Urothelium cell line (cell line): ENCODE data around the gene TAP2.
"Not testable (repeated sequence)": the region's sequence is repeated elsewhere in the genome, so short reads cannot be mapped to it uniquely, and the experiment has no call there.

Experiments
- DNase-seq: peaks from one replicate; pipeline ENCODE4 v3.0.0; 2011; ENCODE audit warnings: low spot score, mixed read lengths
- FAIRE-seq: peaks from 2 replicates; lab custom pipeline; 2011; peaks lifted over from hg19 to GRCh38; lab: Jason Lieb, UNC

TAP2 gene

GRCh38 chr6:32836873-32837272 is 1.7 kb downstream of the TAP2 start:
- FAIRE-seq (no peak), DNase-seq (no peak)

DNA sequence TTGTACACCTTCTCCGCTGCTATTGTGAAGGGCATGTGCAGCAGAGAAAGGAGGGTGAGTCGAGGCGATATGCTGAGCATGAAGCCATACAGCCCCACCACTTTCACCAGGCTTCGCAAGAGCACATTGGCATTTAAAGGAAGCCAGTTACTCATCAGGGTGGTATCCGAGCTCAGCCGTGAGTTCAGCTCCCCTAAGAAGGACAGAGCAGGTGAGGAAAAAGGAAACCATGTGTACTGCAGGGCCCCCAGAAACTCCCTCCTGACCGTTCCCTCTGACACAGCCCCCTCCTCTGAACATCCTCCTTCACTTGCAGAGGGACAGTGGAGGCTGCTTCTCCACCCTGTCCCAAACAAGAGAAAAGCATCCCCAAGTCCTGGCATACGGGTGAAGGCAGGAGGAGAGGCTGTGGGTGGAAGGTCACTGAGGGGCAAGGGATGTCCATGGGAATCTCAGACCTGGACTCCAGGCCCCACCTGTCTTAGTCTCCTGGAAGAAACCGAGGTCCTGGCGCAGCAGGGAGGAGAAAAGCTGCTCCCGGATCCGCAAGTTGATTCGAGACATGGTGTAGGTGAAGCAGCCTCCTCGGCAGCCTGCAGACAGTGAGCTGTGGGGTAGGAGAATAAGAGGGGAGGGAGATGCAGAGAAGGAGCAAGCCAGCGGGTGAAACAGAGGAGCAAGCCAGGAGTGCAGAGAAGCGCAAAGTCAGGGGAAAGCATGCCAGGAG is 3.2 kb downstream of the TAP2 start:
- FAIRE-seq (no peak), DNase-seq (no peak)

- no peak for DNase-seq
- FAIRE-seq: no peak
Measured at GRCh38 chr6:32833664-32834063, 4.9 kb downstream of the TAP2 start.

- no peak for FAIRE-seq
- no peak for DNase-seq
Measured at GRCh38 chr6:32832535-32832934, 6.0 kb downstream of the TAP2 start.

DNA sequence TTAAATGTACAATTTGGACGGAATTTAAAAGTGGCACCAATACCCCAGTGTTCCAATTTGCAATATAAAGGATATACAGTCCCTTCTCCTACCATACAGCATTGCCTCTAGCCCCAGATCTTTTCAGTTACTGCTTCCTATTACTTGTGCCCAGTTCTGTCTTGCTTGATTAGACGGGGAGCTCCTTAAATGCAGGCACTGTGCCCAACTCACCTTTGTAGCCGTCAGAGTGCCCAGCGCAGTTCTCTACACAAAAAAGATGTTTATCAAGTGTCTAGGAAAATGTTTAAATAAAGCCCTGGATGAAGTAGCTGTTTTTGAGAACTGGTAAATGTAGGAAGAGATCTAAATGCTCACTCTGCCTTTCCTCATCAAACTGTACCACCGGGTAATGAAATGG is 7.6 kb downstream of the TAP2 start:
- no peak for FAIRE-seq
- DNase-seq: no peak

- FAIRE-seq: no peak
- no peak for DNase-seq
Measured at GRCh38 chr6:32830017-32830416, 8.5 kb downstream of the TAP2 start.

DNA sequence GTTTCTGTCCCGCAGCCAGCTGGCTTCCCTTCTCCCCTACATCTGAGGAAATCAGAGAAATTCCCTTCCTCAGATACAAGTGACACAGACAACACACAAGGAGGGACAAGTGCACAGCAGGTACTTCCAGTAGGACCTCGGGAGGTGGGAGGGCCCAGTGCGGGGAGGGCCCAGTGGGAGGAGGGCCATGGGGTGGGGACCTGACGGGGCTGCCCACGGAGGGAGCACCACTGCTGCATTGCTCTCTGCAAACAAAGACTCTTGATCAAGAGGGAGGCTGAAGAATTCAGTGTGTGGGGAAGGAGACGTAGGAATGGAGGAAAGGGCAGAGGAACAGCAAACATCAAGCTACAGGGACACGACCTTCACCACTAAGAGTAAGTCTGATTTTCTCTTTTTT is 9.0 kb downstream of the TAP2 start:
- DNase-seq (no peak), FAIRE-seq (no peak)

DNA sequence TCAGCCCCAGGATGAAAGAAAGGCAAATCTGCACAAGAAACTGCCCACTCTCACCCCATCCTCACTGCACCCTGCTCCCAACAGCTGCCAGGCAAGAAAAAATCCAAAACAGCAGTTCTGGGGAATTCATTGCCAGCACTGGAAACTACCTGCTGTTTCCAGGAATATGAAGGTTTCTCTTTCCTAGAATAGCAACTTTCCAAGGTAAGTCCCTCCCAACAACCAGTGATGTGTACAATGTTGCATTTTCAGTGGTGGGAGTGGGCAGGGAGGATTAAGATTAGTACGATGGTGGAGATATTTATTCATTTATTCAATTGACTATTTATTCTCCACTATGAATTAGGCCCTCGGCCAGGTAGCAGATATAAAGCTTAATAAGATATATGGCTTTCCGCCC is 11.5 kb downstream of the TAP2 start:
- FAIRE-seq: no peak

DNA sequence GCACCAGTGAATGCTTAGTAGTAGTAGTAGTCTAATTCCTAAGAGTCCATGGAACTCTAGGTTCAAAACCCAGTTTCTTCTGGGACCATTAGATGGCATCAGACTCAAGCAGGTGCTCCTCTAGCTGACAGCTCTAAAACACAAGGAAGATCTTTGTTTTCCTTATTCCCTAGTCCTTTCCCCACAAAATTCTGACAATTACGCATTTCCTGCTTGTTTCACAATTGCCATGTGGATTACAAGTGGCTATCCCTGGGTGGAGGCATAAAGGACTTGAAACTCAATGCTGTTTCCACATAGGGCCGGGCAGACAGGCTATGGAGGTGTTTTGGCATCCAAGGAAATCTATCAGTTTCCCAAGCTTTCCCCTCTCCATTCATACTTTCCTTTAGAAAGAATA is 12.6 kb downstream of the TAP2 start:
- DNase-seq (no peak), FAIRE-seq (no peak)

More for the DNA sequence above, 11.5 kb downstream of the TAP2 start:
- DNase-seq: no peak

DNA sequence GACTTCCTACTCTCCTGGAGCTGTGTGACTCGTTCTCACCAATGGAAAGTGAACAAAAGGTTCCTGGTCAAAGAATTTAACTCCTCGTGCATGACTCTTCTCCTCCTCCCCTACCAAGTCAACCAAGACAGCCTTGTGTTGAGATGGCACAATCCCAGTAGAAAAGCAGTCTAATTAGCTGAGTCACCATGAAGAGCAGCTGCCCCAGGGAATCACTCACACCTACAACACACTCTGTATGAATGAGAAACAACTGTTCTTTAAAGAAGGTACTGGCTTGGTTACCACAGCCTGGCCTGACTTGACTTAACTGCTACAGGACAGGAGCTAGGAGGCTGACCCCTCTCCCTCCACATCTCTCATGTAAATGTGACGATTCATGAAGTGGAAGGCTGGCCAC is 18.8 kb downstream of the TAP2 start:
- no peak for DNase-seq
- FAIRE-seq: no peak

GRCh38 chr6:32818867-32819266 is 19.7 kb downstream of the TAP2 start:
- FAIRE-seq: no peak
- DNase-seq: no peak

DNA sequence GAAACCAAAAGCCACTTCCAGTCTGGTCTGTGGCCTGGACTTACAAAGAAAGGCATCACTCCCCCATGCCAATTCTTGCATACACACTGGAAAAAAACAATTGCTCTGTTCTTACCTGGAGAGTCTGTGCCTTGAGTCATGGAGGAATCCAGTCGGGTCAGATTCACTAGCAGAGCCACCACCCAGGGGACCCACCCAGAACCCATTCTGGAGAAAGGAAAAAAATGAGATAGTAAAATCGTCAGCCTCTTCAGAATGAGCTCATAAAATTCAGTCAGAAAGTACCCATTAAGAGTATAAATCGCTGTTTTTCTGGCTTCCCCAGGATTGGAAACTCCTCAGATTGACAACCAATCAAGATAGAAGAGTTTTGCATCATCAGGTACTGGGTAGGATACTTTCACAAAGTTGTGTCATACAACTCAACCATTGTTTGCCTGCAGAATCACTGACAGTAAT is 21.8 kb downstream of the TAP2 start, which contains the start of gene HLA-DOB:
Gene HLA-DOB (minus strand): TSS at position 257 of the 459 bp plus-strand sequence. CDS start 51 bp downstream, at position 206.
- no peak for FAIRE-seq
- DNase-seq: peak; percentile 35

GRCh38 chr6:32815996-32816395 is 22.5 kb downstream of the TAP2 start:
- FAIRE-seq (no peak), DNase-seq (no peak)

DNA sequence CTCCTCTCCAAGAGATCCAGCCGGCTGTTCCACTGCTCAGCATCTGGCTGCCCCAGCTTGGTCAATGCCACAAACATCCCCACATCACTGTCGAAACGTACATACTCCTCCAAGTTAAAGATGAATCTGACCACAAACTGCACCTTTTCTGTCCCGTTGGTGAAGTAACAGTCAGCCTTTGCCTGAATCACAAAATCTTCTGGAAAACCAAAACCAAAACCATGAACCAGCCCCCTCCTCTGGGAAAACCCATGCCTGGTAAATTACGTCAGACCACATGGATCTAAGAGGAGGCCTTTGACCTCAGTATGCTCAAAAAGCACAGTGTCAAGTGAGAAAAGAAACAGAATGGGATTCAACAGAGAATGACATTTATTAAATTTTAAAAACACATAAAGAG is 23.4 kb downstream of the TAP2 start:
- no peak for DNase-seq
- FAIRE-seq: no peak

DNA sequence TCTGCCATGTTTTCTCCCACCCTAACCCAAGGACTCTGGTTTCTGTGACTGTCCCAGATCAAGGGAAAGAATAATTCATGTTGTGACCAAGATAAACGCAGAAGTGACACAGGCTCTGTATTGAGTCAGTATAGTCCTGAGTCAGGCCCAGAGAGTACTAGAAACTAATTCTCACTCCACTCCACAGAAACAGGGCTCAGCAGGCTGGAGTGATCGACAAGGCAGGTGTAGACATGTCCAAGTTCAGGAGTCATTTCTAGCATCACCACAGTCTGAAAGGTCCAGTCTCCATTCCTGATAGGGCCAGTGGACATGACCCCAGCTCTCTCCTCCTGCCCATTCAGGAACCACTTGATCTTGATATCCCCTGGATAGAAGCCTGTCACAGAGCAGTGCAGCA is 24.4 kb downstream of the TAP2 start:
- FAIRE-seq (no peak), DNase-seq (no peak)

DNA sequence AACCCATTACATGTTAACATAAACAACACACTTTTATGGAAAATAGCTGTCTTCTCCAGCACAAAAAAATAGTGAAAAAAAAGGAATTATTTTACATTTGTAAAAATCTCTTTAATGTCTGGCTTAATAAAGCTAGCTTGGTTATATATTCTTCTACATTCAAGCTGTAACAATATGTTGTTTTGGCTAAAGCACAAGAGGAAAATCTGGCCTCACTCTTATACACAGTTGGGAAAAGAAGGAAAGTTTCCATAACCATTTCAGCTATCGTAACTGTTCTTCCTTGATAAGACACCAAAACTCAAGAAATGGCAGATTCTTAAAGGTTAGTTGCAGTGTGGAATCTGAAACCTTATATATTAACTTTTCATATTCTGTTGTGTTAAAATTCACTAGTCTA is 29.4 kb downstream of the TAP2 start:
- no peak for DNase-seq
- FAIRE-seq: no peak

DNA sequence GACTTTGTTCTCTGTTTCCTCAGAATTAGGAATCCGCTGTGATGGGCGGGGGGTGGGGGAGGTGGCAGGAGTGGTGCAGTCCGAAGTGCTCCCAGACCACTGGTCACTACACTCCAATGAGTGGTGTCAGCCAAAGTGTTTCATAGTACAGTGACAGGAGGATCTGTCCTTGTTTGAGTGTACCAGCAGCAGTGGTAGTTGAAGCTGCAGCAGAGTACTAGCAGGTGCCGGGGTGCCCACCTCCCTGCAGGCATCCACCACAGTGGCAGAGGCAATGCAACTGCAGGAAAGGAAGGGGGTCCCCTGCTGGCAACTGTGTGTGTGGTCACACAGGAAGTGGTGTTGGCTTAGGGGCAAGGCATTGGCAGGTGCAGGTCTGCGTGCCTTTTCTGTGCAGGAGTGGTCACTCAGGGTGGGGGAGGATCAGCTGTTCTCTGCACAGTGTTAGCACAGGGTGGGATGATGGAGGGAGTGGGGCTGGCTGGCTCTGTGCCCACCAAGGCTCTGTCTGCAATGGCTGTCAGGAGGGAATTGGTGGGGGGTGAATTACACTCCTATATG is 31.4 kb downstream of the TAP2 start:
- DNase-seq (no peak), FAIRE-seq (no peak)

DNA sequence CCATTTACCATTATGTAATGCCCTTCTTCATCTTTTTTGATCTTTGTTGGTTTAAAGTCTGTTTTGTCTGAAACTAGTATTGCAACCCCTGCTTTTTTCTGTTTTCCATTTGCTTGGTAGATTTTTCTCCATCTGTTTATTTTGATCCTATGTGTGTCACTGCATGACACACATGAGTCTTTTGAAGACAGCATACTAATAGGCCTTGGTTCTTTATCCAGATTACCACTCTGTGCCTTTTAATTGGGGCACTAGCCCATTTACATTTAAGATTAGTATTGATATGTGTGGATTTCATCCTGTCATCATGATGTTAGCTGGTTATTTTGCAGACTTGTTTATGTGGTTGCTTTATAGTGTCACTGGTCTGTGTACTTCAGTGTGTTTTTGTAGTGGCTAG is 33.1 kb downstream of the TAP2 start:
- FAIRE-seq, DNase-seq: not testable (repeated sequence)

- no peak for FAIRE-seq
Measured at GRCh38 chr6:32803416-32803815, 35.1 kb downstream of the TAP2 start.

DNA sequence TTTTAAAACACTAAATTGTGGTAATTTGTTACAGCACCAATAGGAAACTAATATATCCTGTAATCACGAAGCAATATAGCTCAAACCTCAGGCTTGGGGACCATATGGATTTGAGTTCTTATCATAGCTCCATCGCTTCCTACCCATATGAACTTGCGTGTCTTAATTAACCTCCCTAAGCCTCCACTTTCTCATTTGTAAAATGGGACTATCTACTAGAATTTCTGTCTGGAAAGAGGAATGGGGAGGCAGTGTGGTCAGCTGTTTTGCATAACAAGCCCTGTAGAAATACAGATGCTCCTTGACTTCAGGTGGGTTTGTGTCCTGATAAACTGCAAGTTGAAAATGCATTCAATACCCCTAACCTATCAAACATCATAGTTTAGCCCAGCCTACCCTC is 38.8 kb downstream of the TAP2 start:
- FAIRE-seq (no peak), DNase-seq (no peak)

More at GRCh38 chr6:32803416-32803815, 35.1 kb downstream of the TAP2 start:
- no peak for DNase-seq

DNA sequence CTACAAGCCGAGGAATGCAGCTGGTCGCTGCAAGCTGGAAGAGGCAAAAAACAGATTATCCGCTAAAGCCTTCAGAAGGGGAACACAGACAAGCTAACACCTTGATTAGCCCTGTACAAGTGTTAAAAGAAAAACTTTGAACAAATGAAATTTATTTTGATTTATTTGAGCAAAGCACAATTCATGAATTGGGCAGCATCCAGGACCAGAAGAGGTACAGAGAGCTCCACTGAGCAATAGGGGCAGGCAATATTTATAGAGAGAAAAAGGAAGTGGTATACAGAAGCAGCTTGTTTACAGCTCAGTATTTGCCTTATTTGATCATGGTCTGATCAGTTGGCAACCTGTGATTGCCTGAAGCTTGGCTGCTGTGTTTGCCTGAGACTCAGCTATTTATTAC is 39.4 kb downstream of the TAP2 start:
- no peak for FAIRE-seq
- DNase-seq: no peak
